Panc1 (cell line): Measurements from ENCODE around the gene RFTN1. TPM values are rescaled to one million over a fixed set of nuclear protein-coding genes. Genes with fewer than 3 reads are reported as not detected.

ENCODE experiments used
- ATAC-seq: fragments of 200-7000 bp; cut with Tn5 transposase; 2 replicates; pipeline ENCODE4 v1.9.1; 2020; ENCODE audit warnings: mild to moderate bottlenecking, moderate library complexity
- BruUV-seq: library from RNA; stranded (reverse); fragments of 400-500 nt; replicated peaks from 2 replicates; lab custom pipeline; 2021; lab: Mats Ljungman, UMichigan
- CTCF ChIA-PET: fragments of 300-600 bp; sonication (Branson Sonifier 250); formaldehyde crosslinking; loops from one replicate; lab custom pipeline; 2022; ENCODE audit warnings: antibody characterized with exemption; lab: Charles Lee
- POLR2A ChIA-PET: fragments of 300-600 bp; sonication (Branson Sonifier 250); formaldehyde crosslinking; loops from one replicate; lab custom pipeline; 2022; ENCODE audit warnings: antibody characterized with exemption; lab: Charles Lee
- DNase-seq: peaks from one replicate; pipeline ENCODE4 v3.0.0-alpha.2; 2010; ENCODE audit warnings: low read depth, low spot score
- H3K27ac ChIP-seq: 2 replicates; pipeline ENCODE4 v1.5.1; 2011; ENCODE audit warnings: mild to moderate bottlenecking, low read length, inconsistent platforms
- H3K27me3 ChIP-seq: fragments of 200-500 bp; sonication (Bioruptor generic); 2 replicates; pipeline ENCODE4 v1.6.0; 2014; ENCODE audit warnings: low read length, inconsistent platforms; ENCODE audit not compliant: control insufficient read depth, insufficient read depth
- H3K36me3 ChIP-seq: fragments of 200-500 bp; sonication (Bioruptor generic); 2 replicates; pipeline ENCODE4 v1.5.1; 2014; ENCODE audit warnings: inconsistent platforms, mild to moderate bottlenecking, low read length, moderate library complexity; ENCODE audit not compliant: control insufficient read depth, insufficient read depth
- H3K4me1 ChIP-seq: 2 replicates; pipeline ENCODE4 v1.5.1; 2011; ENCODE audit warnings: inconsistent platforms, mild to moderate bottlenecking, low read length, moderate library complexity; ENCODE audit not compliant: control insufficient read depth, insufficient read depth
- H3K4me3 ChIP-seq, 2 experiments: 2 replicates each; pipeline ENCODE4 v1.5.1; 2011 to 2012; ENCODE audit warnings: low read depth in 2 of 2, low read length in 2 of 2, mild to moderate bottlenecking in 2 of 2, inconsistent platforms in 1 of 2, moderate library complexity in 1 of 2
- H3K9me3 ChIP-seq: fragments of 200-500 bp; sonication (Bioruptor generic); 2 replicates; pipeline ENCODE4 v1.5.1; 2014; ENCODE audit warnings: low read depth, mild to moderate bottlenecking, inconsistent platforms, low read length, moderate library complexity; ENCODE audit not compliant: control insufficient read depth, insufficient read depth
- POLR2AphosphoS5 ChIP-seq: IDR thresholded peaks from 2 replicates; pipeline ENCODE4 v1.6.1; 2012; ENCODE audit warnings: mild to moderate bottlenecking, low read depth, low read length, moderate library complexity
- SIN3A ChIP-seq: IDR thresholded peaks from 2 replicates; pipeline ENCODE4 v1.6.1; 2012; ENCODE audit warnings: low read depth, mild to moderate bottlenecking, low read length, moderate library complexity, borderline replicate concordance; ENCODE audit not compliant: insufficient read depth
- TCF7L2 ChIP-seq: IDR thresholded peaks from 2 replicates; pipeline ENCODE4 v1.6.1; 2011; ENCODE audit warnings: mild to moderate bottlenecking, low read depth, low read length, inconsistent platforms
- in situ Hi-C: cut with HindIII; loops from 2 replicates; pipeline ENCODE4 v1.10.0; 2016; ENCODE audit warnings: low sequenced_read_pairs, low pct_unique_long_range_greater_than_20kb
- intact Hi-C: fragments of 100-400 bp; cut with micrococcal nuclease; formaldehyde crosslinking; loops from one replicate; pipeline ENCODE4 v1.10.0; 2022; ENCODE audit not compliant: unreplicated experiment
- total RNA-seq: library from RNA; stranded (reverse); gene quantifications from one replicate; pipeline ENCODE4 v1.2.1, GENCODE V29; 2021; ENCODE audit not compliant: unreplicated experiment
- TF ChIP-seq, protein P1 (sequence below): fragments of 450-650 bp; IDR thresholded peaks from 2 replicates; pipeline ENCODE4 v1.5.1; 2017; ENCODE audit warnings: mild to moderate bottlenecking
- TF ChIP-seq, protein P2 (sequence below), 2 experiments: IDR thresholded peaks; 2 replicates each; pipeline ENCODE4 v1.6.1; 2011 to 2012; ENCODE audit warnings: low read depth in 2 of 2, control low read depth in 1 of 2, low read length in 1 of 2, mild to moderate bottlenecking in 1 of 2, moderate library complexity in 1 of 2; ENCODE audit not compliant: insufficient read depth in 1 of 2

RFTN1 gene
- total RNA-seq, 1 experiment from 2014 or later: 0.90 TPM

- no peaks in the 10 kb centered on the region for H3K27me3 ChIP-seq
- in situ Hi-C loops (no loop called here), intact Hi-C loops (no loop called here)
Observed at GRCh38 chr3:16477521-16477920, 36.0 kb downstream of the RFTN1 start.

GRCh38 chr3:16477056-16477455 is 36.4 kb downstream of the RFTN1 start:
- no TSS peak for BruUV-seq
- no peaks in the 10 kb centered on the region for H3K9me3 ChIP-seq
- no peaks in the 10 kb centered on the region for H3K4me1 ChIP-seq
- H3K36me3 ChIP-seq: no peaks in the 10 kb centered on the region
- no peak for ATAC-seq
- TF ChIP-seq SIN3A: no peak
- TF ChIP-seq POLR2AphosphoS5: no peak
- TF ChIP-seq, protein P1, sequence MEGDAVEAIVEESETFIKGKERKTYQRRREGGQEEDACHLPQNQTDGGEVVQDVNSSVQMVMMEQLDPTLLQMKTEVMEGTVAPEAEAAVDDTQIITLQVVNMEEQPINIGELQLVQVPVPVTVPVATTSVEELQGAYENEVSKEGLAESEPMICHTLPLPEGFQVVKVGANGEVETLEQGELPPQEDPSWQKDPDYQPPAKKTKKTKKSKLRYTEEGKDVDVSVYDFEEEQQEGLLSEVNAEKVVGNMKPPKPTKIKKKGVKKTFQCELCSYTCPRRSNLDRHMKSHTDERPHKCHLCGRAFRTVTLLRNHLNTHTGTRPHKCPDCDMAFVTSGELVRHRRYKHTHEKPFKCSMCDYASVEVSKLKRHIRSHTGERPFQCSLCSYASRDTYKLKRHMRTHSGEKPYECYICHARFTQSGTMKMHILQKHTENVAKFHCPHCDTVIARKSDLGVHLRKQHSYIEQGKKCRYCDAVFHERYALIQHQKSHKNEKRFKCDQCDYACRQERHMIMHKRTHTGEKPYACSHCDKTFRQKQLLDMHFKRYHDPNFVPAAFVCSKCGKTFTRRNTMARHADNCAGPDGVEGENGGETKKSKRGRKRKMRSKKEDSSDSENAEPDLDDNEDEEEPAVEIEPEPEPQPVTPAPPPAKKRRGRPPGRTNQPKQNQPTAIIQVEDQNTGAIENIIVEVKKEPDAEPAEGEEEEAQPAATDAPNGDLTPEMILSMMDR: no peak
- TF ChIP-seq, protein P2, sequence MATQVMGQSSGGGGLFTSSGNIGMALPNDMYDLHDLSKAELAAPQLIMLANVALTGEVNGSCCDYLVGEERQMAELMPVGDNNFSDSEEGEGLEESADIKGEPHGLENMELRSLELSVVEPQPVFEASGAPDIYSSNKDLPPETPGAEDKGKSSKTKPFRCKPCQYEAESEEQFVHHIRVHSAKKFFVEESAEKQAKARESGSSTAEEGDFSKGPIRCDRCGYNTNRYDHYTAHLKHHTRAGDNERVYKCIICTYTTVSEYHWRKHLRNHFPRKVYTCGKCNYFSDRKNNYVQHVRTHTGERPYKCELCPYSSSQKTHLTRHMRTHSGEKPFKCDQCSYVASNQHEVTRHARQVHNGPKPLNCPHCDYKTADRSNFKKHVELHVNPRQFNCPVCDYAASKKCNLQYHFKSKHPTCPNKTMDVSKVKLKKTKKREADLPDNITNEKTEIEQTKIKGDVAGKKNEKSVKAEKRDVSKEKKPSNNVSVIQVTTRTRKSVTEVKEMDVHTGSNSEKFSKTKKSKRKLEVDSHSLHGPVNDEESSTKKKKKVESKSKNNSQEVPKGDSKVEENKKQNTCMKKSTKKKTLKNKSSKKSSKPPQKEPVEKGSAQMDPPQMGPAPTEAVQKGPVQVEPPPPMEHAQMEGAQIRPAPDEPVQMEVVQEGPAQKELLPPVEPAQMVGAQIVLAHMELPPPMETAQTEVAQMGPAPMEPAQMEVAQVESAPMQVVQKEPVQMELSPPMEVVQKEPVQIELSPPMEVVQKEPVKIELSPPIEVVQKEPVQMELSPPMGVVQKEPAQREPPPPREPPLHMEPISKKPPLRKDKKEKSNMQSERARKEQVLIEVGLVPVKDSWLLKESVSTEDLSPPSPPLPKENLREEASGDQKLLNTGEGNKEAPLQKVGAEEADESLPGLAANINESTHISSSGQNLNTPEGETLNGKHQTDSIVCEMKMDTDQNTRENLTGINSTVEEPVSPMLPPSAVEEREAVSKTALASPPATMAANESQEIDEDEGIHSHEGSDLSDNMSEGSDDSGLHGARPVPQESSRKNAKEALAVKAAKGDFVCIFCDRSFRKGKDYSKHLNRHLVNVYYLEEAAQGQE (IDR thresholded peaks at IDR 0.05; ENCODE audit: insufficient read depth in 1 of 2, low read depth in 2 of 2, low read length in 1 of 2): no peak
- TF ChIP-seq TCF7L2: no peak
- ChIA-PET CTCF (no interaction called here), POLR2A (no interaction called here)
- DNase-seq: no peak
- intact Hi-C loops (no loop called here), in situ Hi-C loops (no loop called here)
- no peak overlapping the region for H3K4me3 ChIP-seq
- H3K27ac ChIP-seq: no peak overlapping the region
- H3K27me3 ChIP-seq: no peaks in the 10 kb centered on the region

More at GRCh38 chr3:16477521-16477920, 36.0 kb downstream of the RFTN1 start:
- H3K36me3 ChIP-seq: no peaks in the 10 kb centered on the region
- DNase-seq: no peak
- no TSS peak for BruUV-seq
- no peak overlapping the region for H3K27ac ChIP-seq
- ChIA-PET POLR2A (interaction anchor here (0.5 kb wide), 1 partner anchor 164 kb away, joined by 3 read pairs; no protein-coding TSS in a partner anchor), CTCF (no interaction called here)
- H3K4me1 ChIP-seq: no peaks in the 10 kb centered on the region
- no peaks in the 10 kb centered on the region for H3K9me3 ChIP-seq
- no peak overlapping the region for H3K4me3 ChIP-seq
- ATAC-seq: no peak
- TF ChIP-seq, protein P2 (IDR thresholded peaks at IDR 0.05; ENCODE audit: insufficient read depth in 1 of 2, low read depth in 2 of 2, low read length in 1 of 2): no peak
- TF ChIP-seq SIN3A: no peak
- TF ChIP-seq POLR2AphosphoS5: no peak
- TF ChIP-seq, protein P1: no peak
- no peak for TF ChIP-seq TCF7L2
